ENCODE measurements around the gene APOE. TPM values are rescaled to one million over a fixed set of nuclear protein-coding genes. Genes with fewer than 3 reads are reported as not detected.

APOE gene
- total and polyA plus RNA-seq, 2 of the 8 experiments (the other 6 are each of a cell fraction or from before 2014, with no cell fraction given): 629 to 1,258 TPM

- H3K4me1 ChIP-seq (replicated peaks in 1 of 4; ENCODE audit: control insufficient read depth in 3 of 4, insufficient read depth in 4 of 4, low read length in 3 of 4): no peaks in the 10 kb centered on the region
- 95% methylated on average over 12 of the region's 12 CpGs; no CpG with 5 or more reads in 1 of the 2 experiments for WGBS, 2 experiments (ENCODE audit: extremely low coverage in 1 of 2, insufficient coverage in 1 of 2, insufficient read length in 1 of 2, insufficient replicate concordance in 2 of 2, low coverage in 1 of 2, low lambda C conversion rate in 2 of 2, missing lambda C conversion rate in 1 of 2)
- no peak for DNase-seq (ENCODE audit: low read depth in 1 of 2, low spot score in 2 of 2)
- H3K79me2 ChIP-seq (ENCODE audit: control insufficient read depth in 1 of 2, insufficient read depth in 2 of 2, low read length in 2 of 2): peaks cover 0 to under 1% of the 10 kb centered on the region in 2 experiments; a peak in 1 of 4 replicates
- no peak overlapping the region for H4K5ac ChIP-seq (ENCODE audit: insufficient read length, low read depth, low read length)
- H4K8ac ChIP-seq (ENCODE audit: extremely low read depth, insufficient read depth, low read length): no peak overlapping the region
- H3K23me2 ChIP-seq (ENCODE audit: low read depth, low read length): no peaks in the 10 kb centered on the region; the same call in 1 of the 2 replicates
- H3K9ac ChIP-seq (replicated peaks in 1 of 4; ENCODE audit: extremely low read depth in 1 of 4, low read depth in 3 of 4, low read length in 3 of 4): no peak overlapping the region
- ChIA-PET POLR2A (ENCODE audit: partially characterized antibody) (interaction anchor here (0.9 to 2.1 kb wide), 5 partner anchors 10 to 38 kb away, joined by 3 to 15 read pairs (median 4); partner anchors contain the start of gene APOE), CTCF (ENCODE audit: partially characterized antibody) (interaction anchor here (0.8 to 1.3 kb wide), 4 partner anchors 17 to 85 kb away, joined by 3 read pairs; partner anchors contain the start of gene NECTIN2)
- H3K9me3 ChIP-seq (ENCODE audit: insufficient read depth in 2 of 2, low read depth in 1 of 2, low read length in 1 of 2): no peaks in the 10 kb centered on the region
- no peak overlapping the region for H2BK120ac ChIP-seq (replicated peaks; ENCODE audit: low read depth, low read length)
- H4K20me1 ChIP-seq (replicated peaks in 1 of 2; ENCODE audit: control insufficient read depth in 1 of 2, insufficient read depth in 2 of 2, low read length in 2 of 2): peaks cover 6 to 15% of the 10 kb centered on the region in 2 experiments
- no peak for FAIRE-seq
- H4K91ac ChIP-seq (replicated peaks; ENCODE audit: insufficient read length, low read length): no peak overlapping the region
- H3K79me1 ChIP-seq (ENCODE audit: low read depth, low read length): no peaks in the 10 kb centered on the region
- no peaks in the 10 kb centered on the region for H3K27me3 ChIP-seq (replicated peaks in 1 of 4; ENCODE audit: control insufficient read depth in 3 of 4, extremely low read depth in 1 of 4, insufficient read depth in 3 of 4, low read length in 3 of 4)
- H2AK5ac ChIP-seq (ENCODE audit: low read depth, low read length): no peak overlapping the region
- no peak overlapping the region for H2BK12ac ChIP-seq (ENCODE audit: low read depth, low read length)
- H2AFZ ChIP-seq (ENCODE audit: low read length): no peak overlapping the region
- no peak overlapping the region for H3K23ac ChIP-seq (ENCODE audit: insufficient read length)
- no peak overlapping the region for H2BK5ac ChIP-seq (ENCODE audit: low read depth, low read length)
- no peak overlapping the region for H3K27ac ChIP-seq (ENCODE audit: low read depth, low read length)
- TF ChIP-seq SP1 (IDR thresholded peaks at IDR 0.05; ENCODE audit: low read depth, low read length): no peak
- no peak for TF ChIP-seq ATF2 (IDR thresholded peaks at IDR 0.05; ENCODE audit: low read length)
- no peak for TF ChIP-seq MAFK (IDR thresholded peaks at IDR 0.05; ENCODE audit: low read depth, low read length)
- TF ChIP-seq CREB1 (IDR thresholded peaks at IDR 0.05): no peak
- no peak for TF ChIP-seq YY1 (IDR thresholded peaks at IDR 0.05; ENCODE audit: low read depth, low read length)
- no peak for TF ChIP-seq HDAC6 (IDR thresholded peaks at IDR 0.05; ENCODE audit: low read depth, low read length)
- no peak for TF ChIP-seq CBX5 (IDR thresholded peaks at IDR 0.05; ENCODE audit: low read depth, low read length)
- no peak for TF ChIP-seq SIRT6 (IDR thresholded peaks at IDR 0.05; ENCODE audit: low read length)
- TF ChIP-seq JUND (IDR thresholded peaks at IDR 0.05; ENCODE audit: low read length): no peak
- no peak for TF ChIP-seq SUZ12 (IDR thresholded peaks at IDR 0.05; ENCODE audit: low read length)
- no peak for TF ChIP-seq SIX5 (IDR thresholded peaks at IDR 0.05; ENCODE audit: low read depth, low read length)
- TF ChIP-seq TAF1 (IDR thresholded peaks at IDR 0.05; ENCODE audit: low read depth, low read length): no peak
- H3K18ac ChIP-seq (ENCODE audit: extremely low read depth, low read length): no peak overlapping the region
- H3K36me3 ChIP-seq (ENCODE audit: control insufficient read depth in 2 of 4, insufficient read depth in 4 of 4, low read length in 3 of 4): peaks cover 9 to 45% (median 27%) of the 10 kb centered on the region in 4 experiments; a peak in 7 of 8 replicates
- no peak overlapping the region for H3K56ac ChIP-seq (replicated peaks; ENCODE audit: insufficient read length, low read depth, low read length)
- H3K4ac ChIP-seq (replicated peaks; ENCODE audit: insufficient read length, low read depth, low read length): no peak overlapping the region
- no peak overlapping the region for H2BK20ac ChIP-seq (ENCODE audit: low read length)
- no peak overlapping the region for H3K4me2 ChIP-seq (ENCODE audit: insufficient read depth in 1 of 2, low read depth in 2 of 2, low read length in 2 of 2)
- no peak overlapping the region for H2BK15ac ChIP-seq (ENCODE audit: low read length)
- no peak overlapping the region for H3K4me3 ChIP-seq (ENCODE audit: extremely low read depth in 1 of 4, insufficient read depth in 2 of 4, low read depth in 3 of 4, low read length in 4 of 4)
- no peak overlapping the region for H3K14ac ChIP-seq (ENCODE audit: insufficient read length)
Observed at GRCh38 chr19:44867578-44867977, 38.0 kb upstream of the APOE start.

Data from H1 (cell line).